HG03457 (cell line): ENCODE measurements around the gene EPHB6.

ENCODE experiments used
- ATAC-seq: cut with Tn5 transposase; IDR thresholded peaks from one replicate; pipeline ENCODE4 v1.9.1; 2021; ENCODE audit warnings: moderate number of reproducible peaks; ENCODE audit not compliant: unreplicated experiment

The EPHB6 gene

DNA sequence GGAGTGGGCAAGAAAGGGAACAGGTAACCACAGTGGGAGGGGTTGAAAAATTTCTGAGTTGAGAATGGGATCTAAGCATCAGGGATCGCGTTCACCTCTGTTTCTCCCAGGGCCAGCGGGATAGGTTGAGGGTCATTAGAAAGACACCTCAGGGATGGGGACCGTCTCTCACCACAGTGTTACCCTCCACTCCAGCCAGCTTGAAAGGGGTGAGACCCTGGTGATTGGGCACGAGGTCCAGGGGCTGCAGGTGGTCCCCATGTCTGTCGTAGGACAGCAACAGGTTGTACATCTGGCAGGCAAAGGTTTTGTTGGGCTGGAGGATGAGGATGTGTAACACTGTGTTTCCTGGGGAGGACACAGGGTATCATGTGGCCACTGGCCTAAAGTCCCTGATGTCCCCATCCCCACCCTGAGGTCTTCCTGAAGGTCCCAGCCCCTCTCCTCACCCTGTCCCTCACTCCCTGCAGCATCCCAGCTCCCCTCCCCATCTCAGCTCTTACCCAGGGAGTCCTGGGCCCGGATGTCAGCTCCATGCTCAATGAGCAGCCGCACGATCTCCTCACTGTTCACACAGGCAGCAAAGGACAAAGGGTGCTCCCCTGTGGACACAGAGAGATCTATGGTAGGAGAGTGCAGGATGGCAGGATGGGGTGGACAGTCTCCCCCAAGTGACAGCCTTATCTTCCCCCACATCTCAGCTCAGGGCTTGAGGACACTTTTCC lies 21.5 kb downstream of the EPHB6 start:
- no peak for ATAC-seq

DNA sequence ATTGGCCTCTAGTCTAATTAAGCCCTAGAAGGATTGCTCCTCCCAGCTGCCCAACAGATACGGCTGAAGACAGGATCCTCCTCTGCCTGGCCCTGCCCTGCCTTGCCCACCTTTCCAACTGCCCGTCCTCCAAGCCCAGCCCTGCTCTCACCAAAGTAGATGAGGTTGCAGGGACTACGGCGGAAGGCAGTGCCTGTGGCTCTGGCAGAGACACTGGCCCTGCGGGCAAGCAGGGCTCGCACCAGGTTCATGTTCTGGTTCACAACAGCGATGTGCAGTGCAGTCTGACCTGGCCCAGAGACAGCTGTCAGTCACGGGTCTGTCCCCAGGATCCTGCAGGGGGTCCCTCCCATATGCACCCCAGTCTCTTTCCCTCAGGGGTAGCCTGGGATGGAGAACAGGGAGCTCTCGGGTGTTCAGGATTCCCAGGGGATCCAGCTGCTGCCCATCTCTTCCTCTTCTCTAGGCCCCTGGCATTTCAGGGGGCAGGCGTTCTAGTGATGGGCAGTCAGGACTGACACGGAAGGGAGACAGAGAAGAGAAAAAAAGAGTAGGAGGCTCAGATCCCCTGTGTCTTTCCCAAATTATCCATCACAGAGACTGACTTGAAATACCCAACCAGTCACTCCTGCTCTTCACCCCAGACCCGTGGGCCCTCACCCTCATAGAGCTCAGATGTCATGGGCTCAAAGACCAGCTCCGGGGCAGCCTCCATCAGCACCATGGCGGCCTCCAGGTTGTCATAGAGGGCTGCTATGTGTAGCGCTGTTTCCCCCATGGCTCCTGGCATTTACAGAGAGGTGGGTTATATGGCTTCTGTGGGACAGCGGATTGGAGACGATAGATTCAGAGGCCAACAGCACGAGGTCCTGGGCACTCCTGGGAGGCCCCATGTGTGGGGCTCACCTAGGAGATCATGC lies 22.4 kb downstream of the EPHB6 start:
- no peak for ATAC-seq

DNA sequence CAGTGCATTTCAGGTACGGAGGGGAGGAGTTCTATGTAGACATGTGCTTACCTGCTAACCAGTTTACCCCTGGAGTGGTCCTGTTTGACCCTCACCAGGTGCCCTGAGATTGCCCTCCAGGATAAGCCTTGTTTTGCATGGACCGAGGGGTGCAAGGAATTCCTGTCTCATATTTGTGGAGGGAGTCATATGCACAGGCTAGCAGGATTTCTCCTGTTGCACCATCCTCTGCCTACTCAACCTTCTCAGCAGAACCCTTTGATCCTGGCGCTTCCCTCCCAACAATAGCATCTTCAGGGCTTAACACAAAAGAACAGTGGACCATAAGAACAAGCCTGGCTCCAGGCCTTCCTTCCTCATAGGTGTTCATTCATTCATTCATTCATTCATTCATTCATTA lies 23.4 kb downstream of the EPHB6 start:
- ATAC-seq, result no peak

DNA sequence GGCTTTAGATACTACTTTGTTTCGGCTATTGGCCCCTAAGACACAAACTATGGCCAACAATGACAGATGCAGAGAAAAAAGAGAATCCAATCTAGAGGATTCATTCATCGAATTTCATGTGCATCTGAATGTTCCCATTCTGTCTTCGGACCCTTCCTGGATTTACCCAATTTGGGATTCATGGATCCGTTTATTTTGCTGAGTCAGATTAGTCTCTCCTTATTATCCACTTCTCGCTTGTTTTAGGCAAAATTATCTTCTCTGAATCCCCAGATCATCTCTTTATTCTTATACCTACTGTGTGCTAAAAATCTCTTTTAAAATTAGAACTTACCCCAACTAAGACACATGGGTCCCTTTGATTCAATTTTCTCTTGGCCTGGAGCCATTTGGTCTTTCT lies 24.2 kb downstream of the EPHB6 start:
- ATAC-seq, result no peak

DNA sequence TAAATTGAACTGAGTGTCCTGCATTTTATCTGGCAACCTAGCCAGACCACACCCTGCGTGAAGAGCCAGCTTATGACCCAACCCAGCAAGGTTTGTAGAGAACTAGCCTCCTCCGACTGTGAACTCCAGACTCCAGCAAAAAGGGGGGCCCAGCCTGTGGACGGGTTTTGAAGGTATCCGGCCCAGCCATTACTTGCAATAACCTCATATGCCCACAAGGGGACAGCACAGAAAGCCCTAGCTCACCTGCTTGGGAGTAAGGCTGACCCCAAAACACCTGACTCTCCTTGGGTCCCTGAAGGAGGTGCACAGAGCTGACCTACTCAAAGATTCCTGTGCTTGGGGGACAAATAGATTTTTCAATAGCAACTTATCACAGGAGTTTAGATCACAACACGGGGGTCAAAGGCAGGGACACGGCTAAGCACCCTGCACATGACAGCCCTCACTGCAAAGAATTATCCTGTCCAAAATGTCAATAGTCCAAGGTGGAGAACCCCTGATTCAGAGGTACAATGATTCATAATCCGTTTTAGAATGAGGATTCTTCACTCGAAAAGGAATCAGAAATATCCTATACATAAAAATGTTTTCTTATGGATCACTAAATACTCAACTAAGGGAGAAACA lies 26.1 kb downstream of the EPHB6 start:
- ATAC-seq, result no peak

DNA sequence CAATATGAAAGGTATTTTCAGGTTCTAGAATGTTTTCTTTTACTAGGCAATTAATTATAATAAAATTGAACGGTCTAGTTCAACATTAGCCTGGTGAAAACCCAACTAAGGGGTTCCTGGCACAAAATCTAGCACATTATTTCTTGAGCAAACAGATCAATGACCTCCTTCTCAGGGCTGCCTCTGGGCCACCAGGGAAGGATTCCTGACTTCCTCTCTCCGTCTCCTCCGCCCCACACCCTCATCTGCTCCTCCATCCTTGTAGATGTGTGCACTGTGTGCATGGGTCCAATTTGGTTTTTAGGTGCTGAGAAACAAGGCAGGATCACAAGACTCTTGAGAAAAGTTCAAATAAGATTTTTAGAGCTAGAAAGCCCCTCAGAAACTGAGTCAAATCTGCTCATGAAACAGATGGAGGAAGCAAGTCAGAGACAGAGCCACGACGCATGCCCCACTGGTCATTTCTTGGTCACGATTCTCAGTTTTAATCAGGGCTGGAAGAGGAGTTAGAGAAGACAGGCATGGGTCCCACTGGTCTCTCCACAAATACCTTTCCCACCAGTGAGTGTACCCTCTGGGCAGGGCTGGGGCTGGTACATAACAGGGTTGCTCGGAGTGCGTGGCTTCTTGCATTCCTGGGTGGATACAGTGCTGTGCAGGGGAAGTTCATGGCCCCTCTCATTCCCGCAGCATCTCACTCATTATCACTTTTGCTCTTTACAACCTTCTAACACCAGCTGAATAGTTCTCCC lies 26.9 kb downstream of the EPHB6 start:
- no peak for ATAC-seq

DNA sequence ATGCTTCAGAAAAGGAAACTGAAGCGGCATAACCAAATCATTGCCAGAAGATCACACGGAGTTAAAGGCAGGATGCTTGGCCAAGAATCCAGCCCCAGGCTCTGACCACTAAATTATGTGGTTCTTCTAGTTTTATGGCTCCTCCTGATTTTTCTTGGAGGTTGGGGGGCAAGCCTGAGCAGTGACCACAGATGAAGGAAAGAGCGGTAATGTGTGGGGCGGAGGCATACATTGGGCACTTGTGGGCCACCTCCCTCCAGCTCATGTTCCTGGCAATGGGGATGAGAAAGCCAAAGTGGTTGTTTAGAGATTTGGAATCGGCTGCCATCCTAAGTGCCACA lies 27.4 kb downstream of the EPHB6 start:
- no peak for ATAC-seq

DNA sequence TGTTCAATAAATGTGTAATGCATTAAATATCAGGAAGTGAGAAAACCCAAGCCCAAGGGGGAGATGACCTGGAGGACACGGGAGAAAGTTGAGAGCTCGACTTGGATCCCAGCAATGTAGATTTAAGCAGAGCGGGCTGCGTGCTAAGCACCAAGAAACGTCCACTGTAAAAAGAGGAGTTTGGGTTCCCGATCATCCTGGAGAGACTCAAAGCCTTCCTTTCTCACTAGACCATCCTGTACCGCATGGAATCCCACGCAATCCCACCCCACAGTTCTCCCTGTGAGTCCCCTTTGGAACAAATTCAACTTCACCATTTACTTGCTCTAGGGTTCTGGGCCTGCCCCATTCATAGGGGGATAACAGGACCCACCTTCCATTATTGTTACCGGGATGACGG lies 28.3 kb downstream of the EPHB6 start:
- no peak for ATAC-seq

DNA sequence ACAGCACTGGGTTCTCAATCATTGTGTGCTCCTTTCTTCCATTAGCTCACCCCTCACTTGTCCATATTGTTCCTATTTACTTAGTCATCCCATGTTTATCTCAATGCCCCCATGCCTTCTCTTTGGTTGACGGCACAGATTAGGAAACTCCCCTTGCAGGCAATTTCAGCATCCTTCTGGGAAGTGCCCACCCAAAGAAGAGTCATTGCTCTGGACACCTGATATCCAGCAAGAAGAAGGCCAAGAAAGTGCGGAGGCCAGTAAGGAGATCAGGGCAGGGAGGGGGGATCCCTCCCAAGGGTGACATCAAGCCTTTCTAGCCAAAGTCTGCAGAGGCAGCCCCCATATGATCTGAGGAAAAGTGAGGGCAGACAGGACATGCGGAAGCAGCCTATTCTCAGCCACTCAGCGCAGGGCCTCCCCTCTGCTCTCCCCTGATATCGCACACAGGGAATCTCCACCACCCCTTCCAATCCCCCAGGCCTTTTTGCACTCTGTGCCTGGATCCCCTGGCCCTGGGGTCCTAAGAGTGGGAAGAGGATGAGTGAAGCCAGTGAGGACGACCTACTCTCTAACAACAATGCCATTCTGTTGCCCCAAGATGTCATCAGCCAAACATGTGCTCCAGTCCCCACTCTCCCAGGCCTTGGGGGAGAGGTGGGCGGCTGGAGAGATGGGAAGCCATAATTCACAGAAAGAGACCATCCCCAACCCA lies 28.9 kb downstream of the EPHB6 start:
- no peak for ATAC-seq

DNA sequence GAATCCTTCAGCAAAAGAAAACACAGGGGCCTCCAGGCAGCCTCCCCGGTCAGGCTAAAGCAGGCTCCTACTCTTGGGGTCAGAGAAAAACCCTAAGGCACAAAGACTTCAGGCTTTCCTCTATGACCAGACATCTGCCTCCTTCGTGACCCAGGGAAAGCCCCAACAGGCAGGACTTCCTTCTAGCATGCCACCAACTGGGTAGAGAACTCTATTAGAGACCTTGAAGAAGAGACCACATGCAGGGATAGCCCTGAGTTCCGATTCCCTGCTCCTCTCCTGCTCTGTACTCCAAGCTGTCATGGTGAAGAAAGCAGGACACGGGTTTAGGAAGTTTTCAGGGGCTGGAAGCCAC lies 29.4 kb downstream of the EPHB6 start:
- no peak for ATAC-seq

DNA sequence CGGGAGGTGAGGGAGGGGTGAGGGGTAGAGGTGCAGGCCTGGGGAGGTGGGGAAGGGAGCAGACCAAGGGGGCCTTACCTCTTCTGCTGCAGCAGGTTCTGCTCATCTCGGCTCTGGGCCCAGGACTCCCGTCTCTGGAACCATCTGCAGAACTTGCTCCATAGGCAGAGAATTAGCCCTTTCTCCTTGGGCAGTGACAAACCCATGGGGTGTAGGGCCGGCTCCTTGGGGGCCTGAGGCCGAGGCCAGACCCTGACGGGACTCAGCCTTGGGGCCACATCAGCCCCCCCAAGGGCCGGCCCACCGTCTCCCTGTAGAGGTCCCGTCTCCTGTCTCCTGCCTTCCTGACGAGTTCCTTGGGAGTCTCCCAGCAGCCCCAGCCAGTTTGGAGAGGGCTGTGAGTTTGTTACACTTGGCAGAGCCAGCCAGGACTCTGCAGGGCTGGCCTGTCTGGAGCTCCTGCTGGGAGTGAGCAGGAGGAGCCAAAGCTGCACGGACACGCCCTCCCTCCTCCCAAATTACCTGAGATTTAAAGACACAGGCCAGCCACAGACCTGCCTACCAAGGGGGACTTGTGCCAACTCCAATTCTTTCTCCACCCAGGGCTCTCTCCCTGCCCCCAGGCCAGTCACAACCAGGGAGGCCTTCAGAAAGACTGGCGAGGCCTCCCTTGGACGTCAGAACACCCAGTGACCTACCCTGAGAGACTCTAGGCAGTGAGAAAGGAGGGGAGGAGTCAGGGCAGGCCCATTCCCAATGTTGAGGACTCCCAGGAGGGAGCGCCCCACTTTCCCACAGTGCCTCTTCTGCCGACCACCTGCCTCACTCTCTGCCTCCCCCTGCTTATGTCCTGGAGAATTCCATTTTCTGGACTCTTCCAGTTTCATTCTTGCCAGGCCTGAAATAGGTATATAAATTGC lies 30.7 kb downstream of the EPHB6 start, which contains the start of gene TRPV6:
Gene TRPV6, minus strand, starts transcription at position 435 of the 920 bp plus-strand sequence.
- no peak for ATAC-seq

DNA sequence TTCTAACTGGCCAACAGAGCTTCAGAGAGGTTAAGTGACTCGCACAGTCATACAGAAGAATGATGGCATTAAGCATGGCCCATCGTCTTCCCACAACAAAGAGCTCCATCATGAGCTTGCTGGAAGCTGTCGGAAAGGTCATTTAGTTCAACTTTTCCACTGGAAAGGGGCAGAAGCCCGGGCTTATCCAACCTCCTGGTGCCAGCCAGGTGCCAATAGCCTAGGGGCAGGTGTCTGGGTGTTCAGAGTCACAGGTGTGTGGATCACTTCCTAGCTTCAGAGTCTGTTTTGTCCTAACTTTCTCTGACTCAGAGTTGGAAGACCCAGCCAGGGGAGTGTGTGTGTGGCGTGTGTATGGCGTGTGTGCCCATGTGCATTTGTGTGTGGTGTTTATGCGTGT lies 32.0 kb downstream of the EPHB6 start:
- no peak for ATAC-seq

DNA sequence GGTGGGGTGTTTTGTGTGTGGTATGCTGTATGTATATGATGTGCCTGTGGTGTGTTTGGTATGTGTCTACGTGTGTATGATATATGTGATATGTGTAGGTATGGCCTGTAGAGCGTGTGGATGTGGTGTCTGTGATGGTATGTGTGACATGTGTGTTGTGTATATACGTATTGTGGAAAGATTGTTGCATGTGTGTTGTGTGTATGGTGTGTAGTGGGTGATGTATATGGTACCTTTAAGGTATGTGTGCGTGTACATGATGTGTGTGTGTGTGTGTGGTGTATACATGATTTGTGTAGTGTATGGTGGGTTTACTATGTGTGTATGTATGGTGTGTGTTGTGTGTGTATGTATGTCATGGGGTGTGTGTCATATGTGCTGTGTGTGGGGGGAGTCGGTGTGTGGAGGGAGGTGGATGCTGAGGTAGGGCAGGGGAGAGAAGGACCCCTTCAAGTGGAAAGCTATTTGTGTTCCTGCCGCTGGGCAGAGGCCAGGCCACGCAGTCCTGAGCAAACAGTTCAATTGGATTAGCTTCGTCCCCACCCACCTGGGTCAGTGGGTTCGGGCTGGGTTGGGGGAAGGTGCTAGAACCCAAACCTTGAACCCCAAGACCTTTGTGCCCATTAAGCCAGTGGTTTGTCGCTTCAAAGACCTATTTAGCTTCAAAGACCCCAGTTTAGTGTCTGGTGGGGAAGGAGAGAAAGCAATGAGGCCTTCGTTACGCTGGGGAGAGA lies 32.6 kb downstream of the EPHB6 start:
- no peak for ATAC-seq

DNA sequence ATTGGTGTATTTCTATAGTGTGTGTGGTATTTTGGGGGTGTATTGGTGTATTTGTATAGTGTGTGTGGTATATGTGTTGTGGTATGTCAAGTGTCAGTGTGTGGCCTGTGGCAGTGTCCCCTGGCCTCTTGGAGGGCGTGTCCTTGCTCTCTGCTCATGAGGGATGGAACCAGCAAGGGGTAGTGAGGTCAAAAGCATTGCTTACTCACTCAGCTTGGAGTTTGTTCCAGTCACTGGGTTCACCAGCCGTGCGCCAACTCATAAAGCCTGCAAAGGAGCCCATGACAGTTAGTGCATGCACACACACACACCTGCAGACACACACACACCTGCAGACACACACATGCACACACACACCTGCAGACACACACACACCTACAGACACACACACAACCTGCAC lies 34.9 kb downstream of the EPHB6 start:
- no peak for ATAC-seq

DNA sequence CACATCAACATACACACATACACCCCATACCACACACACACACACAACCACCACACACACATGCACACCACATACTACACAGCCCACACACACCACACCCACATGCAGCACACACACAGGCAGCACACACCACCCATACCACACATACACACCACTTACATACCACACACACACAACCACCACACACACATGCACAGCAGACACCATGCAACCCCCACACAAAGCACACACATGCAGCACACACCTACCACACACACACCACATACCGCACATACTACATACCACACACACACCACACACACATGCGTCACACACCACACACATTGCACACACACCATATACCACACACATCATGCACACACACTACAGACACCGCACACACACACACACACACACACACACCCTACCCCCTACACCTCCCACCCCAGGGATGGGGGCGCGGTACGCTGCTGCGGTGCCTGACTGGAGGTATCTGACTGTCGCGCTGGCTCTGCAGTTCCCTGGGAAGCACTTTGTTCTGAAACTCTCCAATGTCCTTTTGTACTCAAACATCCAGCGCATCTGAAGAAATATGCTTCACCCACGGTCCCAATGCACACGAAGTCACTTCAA lies 36.1 kb downstream of the EPHB6 start:
- no peak for ATAC-seq

DNA sequence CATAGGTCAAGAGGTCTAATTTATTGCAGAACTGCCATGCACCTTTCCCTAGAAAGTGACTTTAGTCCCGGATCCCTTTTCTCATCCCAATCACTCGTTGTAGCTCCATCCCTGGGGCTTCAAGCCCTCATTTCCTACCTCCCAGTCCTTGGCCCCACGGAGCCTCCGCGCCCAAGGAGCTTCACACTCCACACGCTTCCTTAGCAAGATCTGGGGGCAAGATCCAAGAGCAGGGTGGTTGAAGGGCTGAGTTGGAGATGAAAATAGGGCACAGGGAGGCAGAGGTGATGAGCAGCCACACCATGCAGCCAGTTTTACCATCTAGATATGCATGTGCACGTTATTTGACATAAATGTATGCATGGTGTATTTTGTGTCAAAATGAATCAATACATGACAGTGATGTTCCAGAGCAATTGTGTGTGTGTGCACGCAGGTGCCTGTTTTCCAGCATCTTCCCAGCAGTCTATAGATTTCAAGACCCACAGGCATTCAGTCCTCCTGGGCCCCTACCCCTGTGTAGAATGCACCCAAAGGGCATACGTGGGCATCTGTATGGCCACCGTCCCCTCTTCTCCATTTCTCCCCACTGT lies 36.7 kb downstream of the EPHB6 start:
- no peak for ATAC-seq

DNA sequence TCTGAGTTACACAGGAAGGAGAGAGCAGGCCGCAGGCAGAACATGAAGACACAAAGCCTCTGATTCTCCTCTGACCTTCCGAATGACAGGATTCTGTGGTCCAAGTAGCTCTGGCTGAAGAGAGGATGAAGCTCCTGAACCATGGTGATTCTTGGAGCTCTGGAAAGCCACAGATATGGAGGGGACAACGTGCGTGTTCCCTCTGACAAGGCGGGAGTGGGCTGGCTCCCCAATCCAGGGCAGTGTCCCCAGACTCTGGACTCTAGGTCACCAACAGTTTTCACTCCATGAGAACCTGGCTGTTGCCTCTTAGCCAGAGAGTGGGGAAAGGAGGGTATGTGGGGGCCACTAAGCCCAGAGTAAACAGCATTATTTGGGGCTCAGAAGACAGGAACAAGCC lies 38.1 kb downstream of the EPHB6 start:
- no peak for ATAC-seq
